HG03558 (cell line): ENCODE data around the gene THSD8.
"Not testable (repeated sequence)": the region's sequence is repeated elsewhere in the genome, so short reads cannot be mapped to it uniquely, and the experiment has no call there.

ENCODE experiments used
- ATAC-seq: cut with Tn5 transposase; IDR thresholded peaks from one replicate; pipeline ENCODE4 v1.9.1; 2021; ENCODE audit warnings: moderate number of reproducible peaks; ENCODE audit not compliant: unreplicated experiment; ENCODE audit errors: extremely low read depth

THSD8 gene

DNA sequence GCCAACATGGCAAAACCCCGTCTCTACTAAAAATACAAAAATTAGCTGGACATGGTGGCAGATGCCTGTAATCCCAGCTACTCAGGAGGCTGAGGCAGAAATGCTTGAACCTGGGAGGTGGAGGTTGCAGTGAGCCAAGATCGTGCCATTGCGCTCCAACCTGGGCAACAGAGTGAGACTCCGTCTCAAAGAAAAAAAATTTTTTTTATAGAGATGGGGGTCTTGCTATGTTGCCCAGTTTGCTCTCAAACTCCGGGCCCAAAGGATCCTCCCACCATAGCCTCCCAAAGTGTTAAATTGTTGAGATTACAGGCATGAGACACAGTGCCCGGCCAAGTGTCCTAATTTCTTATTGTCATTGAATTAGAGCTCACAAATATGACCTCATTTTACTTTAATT lies 15.3 kb downstream of the THSD8 start:
- not testable (repeated sequence) for ATAC-seq

DNA sequence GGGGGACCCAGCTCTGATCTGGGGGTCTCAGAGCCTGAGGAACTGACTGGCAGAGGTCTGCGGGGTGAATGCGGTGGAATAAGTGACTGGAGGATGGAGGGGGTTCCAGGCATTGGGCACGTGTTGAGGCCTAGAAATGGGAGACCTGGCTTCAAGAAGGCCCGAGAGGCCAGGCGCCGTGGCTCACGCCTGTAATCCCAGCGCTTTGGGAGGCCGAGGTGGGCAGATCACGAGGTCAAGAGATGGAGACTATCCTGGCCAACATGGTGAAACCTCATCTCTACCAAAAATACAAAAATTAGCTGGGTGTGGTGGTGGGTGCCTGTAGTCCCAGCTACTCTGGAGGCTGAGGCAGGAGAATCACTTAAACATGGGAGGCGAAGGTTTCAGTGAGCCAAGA lies 15.9 kb downstream of the THSD8 start:
- ATAC-seq: not testable (repeated sequence)

DNA sequence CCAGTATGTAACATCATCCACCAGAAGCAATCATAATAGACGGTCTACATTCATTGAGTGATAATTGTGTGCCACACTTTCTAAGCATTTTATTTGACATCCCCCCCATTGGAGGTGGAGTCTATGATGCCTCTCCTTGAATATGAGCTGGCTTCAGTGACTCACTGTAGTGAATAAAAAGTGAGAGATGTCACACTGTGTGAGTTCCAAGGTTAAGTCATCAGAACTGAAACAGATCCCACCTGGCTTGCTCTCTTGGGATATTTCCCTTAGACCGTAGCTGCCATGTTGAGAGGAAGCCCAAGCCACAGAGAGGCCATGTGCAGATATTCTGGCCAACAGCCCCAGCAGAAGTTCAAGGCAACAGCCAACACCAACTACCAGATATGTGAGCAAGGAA lies 19.9 kb downstream of the THSD8 start:
- ATAC-seq: no peak

DNA sequence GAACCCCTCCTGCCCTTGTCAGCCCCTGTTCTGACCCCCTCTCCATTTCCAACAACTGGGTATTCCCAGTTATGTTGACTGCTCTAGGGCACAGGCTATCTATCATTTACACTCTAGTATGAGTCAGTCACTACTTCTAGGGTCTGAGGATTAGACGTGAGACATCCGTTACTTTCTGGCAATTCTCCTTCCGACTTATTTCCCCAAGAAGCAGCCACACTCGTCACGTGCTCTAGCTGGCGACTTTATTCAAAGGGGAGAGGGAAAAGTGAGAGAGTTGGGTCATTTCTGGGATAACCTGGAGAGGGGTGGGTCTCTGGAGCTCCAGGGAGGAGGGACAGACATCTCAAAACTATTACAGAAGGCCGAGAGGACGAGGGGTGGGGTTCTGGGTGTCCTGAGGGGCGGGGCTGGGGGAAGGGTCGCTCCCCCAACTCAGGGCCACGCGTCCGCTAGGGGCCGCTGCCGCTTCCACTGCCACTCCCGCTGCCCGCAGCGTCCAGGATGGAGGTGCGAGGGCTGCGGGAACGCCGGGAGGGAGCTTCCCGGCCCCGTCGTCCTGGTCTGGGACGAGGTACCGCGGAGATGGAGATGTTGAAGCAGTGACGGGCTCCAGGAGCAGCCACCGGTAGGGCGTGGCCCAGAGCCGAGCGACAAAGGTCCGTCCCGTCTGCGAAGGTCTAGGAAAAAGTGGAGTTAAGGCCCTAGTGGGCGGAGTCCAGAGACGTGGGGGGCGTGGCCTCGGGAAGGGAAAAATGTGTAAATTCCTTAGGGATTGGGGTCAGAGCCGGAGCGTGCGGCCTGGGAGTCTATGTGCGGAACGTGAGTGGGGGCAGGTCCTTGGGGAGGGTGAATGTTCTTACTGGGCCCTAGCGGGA lies 23.6 kb downstream of the THSD8 start:
- ATAC-seq: no peak

DNA sequence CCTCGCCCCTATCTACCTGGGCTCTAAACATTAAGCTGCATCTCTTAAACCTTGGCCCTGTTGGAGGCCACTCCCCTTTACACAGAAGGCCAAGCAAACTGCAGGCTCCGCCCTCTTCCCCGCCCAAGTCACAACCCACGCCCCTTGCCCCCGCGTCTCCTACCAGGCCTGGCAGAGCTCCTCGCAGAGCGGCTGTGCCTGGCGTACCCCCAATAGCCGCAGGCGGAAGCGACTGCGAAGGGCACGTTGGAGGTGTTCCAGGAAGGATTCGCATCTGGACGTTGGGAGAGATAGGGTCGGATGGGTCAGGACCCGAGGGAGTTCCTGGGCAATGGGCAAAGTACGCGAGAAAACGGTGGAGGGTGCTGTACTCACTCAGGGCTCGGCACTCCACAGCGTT lies 26.6 kb downstream of the THSD8 start:
- no peak for ATAC-seq

DNA sequence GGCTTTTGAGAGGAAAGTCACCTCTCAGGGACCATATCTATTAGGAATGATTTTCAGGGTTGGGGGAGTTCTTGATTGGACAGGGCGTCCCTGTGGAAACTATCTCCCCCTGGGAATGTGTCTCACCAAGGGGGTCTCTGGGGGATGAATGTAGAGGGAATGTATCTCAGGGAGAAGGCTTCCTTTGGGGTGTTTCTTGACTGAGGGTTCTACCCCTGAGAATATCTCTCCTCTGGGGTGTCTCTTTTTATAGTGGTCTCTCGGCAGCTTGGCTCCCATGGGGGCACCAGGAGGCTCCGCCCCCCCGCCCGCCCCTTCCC lies 31.5 kb downstream of the THSD8 start:
- no peak for ATAC-seq

DNA sequence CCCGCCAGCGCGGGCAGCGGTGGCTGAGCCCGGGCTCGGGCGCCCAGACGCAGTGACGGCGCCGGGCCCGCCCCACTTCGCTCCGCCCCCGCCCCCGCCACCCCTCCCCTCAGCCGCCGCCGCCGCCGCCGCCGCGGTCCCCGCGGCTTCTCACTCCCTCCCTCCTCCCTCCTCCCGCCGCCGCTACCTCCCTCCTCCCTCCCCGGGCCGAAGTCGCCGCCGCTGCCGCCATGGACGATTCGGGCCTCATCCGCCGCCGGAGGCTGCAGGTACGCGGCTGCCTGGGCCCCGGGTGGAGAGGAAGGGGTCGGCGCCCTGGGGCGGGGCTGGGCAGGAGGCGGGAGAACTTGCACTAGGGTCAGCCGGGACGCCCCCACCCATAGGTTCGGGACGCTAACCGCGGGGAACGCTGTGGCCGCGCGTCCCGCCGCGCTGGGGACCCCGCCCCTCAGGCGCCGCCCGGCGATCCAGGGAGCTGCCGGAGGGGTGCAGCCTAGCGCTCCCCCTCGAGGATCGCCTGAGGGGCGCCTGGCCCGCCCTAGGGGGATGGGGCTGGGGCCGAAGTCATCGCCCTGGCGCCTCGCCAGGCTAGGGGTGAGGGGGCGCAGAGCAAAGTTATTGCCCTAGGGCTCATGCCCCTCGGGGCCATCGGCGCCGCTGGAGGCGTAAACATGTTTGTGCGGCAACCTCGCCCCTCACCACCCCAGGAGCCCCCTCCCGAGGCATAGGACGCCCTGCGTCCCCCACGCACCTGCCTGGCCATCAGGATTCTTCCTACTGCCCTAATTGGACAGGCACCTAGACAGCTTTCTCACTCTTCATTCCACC lies 32.1 kb downstream of the THSD8 start:
- no peak for ATAC-seq

DNA sequence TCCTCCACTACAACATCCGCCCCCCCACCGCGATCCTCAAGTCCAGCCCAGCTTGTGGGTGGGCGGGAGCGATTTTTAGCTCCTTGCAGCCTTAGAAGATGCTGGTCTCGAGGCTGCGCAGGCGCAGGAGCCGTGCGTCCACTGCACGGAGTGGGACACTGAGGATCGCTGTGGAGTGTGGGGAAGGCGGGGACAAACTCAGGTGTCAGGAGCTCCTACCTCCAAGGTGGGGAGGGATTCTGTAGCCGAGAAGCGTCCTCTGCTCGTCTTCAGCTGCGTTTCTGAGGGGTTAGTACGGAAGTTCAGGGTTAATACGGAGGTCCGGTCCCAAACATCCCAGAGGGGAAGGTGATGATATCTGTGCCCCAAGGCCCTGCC lies 32.7 kb downstream of the THSD8 start, which contains the start of gene RTBDN:
Gene RTBDN (minus strand): TSS at position 14 of the 378 bp plus-strand sequence. CDS start 4,600 bp downstream, outside the sequence.
- no peak for ATAC-seq

DNA sequence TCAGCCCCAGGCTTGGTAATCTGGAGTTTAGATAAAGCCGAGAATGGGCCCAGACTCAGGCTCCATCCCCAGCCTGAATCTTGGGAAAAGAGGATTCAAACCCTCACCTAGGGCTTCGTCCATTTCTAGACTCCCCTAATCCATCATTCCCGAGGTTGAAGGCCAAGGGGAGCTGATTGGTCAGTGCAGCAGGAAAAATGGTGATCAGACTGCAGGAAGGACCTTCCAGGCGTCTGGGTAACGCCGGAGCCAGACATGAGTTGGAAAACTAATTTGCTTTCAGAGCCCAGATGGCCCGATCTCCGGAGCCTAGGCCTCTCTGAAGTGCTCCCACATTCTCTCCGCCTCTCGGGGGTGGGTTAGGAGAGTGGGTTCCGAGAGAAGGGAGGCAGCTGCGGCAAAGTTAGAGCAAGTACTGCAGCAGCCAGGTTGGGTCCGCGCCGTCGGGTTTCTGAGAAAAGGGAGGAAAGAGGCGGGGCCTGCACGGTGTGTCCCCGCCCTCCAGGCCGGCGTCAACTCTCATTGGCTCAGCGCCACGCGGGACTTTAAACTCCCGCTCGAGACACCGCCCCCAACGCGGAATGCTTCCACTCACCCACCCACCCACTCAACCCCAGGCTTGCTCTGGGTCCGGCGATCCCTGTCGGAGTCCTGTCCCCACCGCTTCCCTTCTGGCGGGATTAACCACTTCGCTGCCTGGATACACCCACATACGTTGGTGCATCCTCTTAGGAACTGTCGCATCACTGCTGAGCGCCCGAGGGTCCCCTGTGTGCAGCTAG lies 33.3 kb downstream of the THSD8 start:
- ATAC-seq: no peak

DNA sequence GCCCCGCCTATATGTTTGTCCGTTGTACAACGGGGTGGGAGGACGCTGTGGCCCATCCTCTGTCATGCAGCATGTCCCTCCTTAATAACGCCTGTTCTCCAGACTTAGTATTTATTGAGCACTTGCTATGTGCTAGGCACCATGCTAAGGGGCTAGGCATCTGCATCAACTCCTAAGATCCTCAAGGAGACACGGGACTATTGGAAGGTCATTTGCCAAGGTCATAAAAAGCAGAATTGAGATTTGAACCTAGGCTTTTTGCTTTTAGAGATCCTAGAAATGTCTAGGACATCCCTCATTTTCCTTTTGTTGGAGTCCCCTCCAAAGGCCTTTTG lies 34.6 kb downstream of the THSD8 start:
- no peak for ATAC-seq

DNA sequence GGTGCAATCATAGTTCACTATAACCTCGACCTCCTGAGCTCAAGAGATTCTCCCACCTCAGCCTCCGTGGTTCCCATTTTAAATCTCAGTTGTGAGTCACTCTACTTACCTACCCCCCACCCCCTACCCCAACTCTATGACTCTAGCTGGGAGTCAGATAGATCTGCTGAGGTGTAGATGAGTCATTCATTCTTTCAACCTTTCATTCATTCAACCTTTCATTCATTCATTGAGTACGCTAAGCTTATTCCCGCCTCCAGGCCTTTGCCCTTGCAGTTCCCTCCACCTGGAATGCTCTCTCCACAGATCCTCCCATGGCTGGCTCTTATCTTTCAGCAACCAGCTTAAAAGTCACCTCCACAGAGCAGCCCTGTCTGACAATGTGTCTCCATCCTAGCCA lies 35.4 kb downstream of the THSD8 start:
- ATAC-seq: no peak

DNA sequence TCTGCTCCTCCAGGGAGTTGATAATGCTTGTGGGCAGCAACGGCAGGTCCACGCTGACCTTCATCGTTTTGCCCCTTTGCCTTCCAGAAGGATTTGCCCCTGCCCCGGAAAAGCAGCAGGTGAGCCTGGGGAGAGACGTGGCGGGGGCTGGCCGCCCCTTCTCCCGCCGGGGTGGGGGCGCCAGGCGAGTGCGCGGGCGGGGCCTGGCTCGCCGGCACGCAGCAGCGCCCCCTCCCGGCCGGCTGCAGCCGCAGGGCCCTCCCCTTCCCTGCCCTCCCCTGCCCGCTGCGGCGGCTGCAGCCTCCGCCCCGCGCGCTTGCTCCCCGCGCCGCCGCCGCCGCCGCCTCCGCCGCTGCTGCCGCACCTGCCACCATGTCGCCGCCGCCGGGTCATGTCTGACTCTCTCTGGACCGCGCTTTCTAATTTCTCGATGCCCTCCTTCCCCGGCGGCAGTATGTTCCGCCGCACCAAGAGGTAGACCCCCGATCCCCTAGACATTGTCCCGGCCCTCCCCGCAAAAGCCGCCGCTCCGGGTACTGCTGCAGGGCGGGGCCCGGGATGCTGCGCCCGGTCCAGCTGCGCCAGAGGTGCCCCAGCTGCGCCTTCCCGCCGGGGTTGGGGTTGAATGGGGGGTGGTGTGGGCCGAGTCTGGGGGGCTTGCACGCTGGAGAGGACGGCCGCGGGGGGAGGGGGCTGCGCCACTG lies 36.5 kb downstream of the THSD8 start, which contains the start of gene MAST1:
Gene MAST1 (plus strand): TSS at position 334 of the 704 bp plus-strand sequence. CDS start 58 bp downstream, at position 392.
- no peak for ATAC-seq

DNA sequence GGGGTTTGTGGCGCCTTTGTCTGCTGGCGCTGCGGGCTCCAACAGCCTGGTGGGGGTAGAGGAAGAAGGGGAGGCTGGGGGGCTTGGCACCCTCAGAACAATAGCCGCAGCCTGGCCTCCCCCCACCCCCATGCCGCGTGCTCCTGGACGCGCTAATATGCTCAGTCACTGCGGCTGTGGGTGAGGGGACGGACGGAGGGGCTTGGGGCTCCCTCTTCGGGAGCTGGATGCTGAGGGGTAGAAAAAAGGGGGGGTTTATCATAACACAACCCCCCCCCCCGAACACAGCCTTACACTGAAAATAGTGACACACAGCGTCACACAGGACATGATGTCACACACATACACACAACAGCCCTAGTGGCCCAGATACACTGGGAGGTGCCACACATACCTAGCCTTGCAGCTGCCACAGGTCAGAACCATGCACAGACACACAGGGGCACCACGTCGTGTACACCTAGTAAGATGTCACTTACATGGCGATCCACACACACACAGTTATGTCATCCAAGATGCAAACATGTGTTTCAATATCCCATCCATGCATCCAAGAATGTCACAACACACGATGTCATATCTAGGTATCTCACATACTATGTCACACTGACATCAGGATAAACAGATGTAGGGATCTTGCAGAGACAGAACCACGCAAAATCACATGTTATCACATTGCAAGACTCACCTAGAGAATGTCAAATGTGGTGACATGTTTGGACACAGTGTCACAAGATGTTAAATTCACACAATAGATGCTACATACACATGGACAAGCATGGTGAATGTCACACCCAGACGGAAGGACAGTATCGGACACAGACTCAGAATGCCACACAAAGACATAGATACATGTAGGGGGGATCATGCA lies 37.3 kb downstream of the THSD8 start:
- ATAC-seq: no peak

DNA sequence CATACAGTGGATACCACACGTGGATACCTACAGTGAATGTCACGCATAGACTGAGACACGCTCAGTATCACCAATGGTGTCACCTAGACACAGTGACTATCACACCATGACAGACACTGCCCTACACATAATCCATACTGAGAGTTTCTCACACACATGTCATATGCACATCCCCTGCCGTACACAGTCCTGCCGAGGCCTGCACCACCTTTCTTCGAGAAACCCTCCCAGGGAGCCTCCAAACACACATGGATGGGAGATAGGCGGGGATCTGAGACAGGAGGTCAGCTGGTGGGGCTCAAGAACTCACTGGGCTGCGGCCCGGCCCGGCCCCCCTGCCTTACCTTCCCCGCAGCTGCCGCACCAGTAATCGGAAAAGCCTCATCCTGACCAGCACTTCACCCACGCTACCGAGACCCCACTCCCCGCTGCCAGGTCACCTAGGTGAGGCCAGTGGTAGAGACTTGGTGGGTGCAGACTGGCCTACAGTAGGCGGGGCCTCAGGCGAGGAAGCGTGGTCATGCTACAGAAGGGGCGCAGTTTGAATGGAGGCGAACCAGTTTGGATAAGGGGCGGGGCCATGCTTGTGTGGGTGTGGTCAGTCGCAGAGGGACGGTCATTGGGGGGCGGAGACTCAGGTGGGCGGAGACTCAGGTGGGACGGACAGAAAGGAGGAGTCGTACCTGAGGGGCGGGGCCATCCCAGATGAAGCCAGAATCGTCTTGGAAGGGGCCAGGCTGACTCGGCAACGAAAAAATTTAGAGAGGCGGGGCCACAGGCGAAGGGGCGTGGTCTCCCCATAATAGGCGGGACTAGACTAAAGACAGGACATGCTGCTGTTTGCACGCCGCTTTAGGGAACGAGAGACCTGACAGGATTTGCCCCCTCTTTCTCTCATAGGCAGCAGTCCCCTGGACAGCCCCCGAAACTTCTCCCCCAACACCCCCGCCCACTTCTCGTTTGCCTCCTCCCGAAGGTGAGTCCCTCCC lies 38.5 kb downstream of the THSD8 start:
- no peak for ATAC-seq

DNA sequence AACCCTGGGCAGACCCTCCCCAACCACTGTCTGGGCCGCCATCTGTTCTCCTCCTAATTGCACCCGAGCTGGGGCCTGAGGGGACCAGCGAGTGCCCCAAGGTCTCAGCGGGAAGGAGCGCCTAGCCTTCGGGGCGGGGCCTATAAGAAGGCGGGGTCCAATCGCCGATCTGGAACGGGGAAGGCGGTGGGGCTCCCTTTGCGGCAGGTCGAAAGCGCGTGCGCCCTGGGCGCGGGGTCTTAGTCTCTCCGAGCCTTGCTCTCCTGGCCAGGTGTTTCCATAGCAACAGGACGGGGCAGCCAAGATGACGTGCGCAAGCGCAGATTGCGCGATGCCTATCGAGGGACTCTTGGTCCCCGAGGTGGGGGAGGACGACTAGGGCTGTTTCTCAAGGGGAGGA lies 39.2 kb downstream of the THSD8 start:
- no peak for ATAC-seq

DNA sequence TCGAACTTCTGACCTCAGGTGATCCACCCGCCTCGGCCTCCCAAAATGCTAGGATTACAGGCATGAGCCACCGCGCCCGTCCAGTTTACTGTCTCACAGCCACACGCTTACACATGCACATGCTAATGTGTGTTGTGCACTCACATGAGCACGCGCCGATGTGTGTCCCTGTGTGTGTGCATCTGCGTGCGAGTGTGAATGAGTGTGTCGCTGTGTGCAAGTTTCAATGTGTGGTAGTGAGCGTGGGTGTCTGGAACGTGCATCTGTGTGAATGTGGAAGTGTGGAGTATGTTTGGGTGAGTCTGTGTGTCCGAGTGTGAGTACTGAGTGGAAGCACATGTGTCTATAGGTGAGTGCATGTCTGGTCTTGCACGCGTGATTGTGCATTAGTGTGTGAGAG lies 40.6 kb downstream of the THSD8 start:
- no peak for ATAC-seq

DNA sequence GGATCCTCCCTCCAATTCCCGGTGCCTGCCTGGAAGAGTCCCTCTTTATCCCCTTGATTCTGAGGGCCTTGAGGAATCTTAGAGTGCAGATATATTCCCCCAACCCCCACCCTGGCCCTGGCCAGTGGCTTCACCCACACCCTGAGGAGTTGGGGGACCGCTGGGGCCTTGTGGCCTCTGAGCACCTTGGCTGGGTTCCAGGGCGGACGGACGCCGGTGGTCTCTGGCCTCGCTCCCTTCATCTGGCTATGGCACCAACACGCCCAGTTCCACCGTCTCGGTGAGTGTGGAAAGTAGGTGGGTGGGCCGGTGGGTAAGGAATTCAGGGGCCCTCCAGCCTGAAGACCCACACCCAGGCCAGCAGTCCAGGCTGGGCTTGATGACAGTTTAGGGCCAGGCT lies 41.5 kb downstream of the THSD8 start:
- ATAC-seq: no peak
